ENCODE measurements around the gene ZNF862.

DNA sequence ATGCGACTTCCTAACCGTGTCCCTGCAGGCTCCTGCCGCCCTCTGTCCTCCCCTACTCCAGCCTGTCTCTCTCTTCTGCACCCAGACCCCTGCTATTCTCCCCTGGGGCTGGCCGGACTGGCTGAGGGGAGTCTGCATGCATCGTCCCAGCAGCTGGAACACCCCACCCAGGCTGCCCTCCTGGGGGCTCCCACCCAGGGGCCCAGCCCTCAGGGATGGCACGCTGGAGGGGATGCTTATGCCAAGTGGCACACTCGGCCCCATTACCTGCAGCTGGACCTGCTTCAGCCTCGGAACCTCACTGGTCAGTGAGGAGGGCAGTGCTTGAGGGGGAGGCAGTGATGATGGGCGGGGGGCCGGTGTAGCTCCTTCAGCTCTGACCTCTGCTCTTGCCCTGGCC lies 43.0 kb upstream of the ZNF862 start:
- TF ChIP-seq ZSCAN18 (CRISPR knock-in tag; IDR thresholded peaks at IDR 0.05) (no peak), CTCF (IDR thresholded peaks at IDR 0.05) (no peak), ELF4 (CRISPR knock-in tag; IDR thresholded peaks at IDR 0.05; ENCODE audit: low read depth) (no peak), ETV6 (CRISPR knock-in tag; IDR thresholded peaks at IDR 0.05) (no peak), TEAD4 (CRISPR knock-in tag; IDR thresholded peaks at IDR 0.05) (no peak), ZNF281 (CRISPR knock-in tag; IDR thresholded peaks at IDR 0.05) (no peak), RELA (CRISPR knock-in tag; IDR thresholded peaks at IDR 0.05; ENCODE audit: borderline replicate concordance) (no peak)
